Neural cell (in vitro differentiated cells): ENCODE measurements around the gene CMTM6. TPM values are rescaled to one million over a fixed set of nuclear protein-coding genes. Genes with fewer than 3 reads are reported as not detected.

ENCODE experiments used
- H2AFZ ChIP-seq: fragments of 200-600, 300-800 bp; sonication (generic), shearing (Covaris generic); 2 replicates; pipeline ENCODE4 v1.6.0; 2014; ENCODE audit warnings: low read depth, mild to moderate bottlenecking, antibody characterized with exemption, low read length, moderate library complexity
- H3F3A ChIP-seq: fragments of 200-600 bp; shearing (Covaris generic); 2 replicates; pipeline ENCODE4 v1.6.1; 2016; ENCODE audit warnings: mild to moderate bottlenecking, moderate library complexity, mixed read lengths, antibody characterized with exemption, low read length; ENCODE audit not compliant: insufficient read depth, poor library complexity, severe bottlenecking
- H3K27ac ChIP-seq: fragments of 200-600, 300-800 bp; sonication (generic), shearing (Covaris generic); 2 replicates; pipeline ENCODE4 v1.5.1; 2014; ENCODE audit warnings: mild to moderate bottlenecking, low read length, moderate library complexity
- H3K27me3 ChIP-seq: fragments of 300-800, 200-600 bp; sonication (generic), shearing (Covaris generic); 2 replicates; pipeline ENCODE4 v1.6.0; 2014; ENCODE audit warnings: mild to moderate bottlenecking, low read depth, low read length, moderate library complexity; ENCODE audit not compliant: insufficient read depth
- H3K36me3 ChIP-seq: fragments of 300-800, 200-600 bp; sonication (generic), shearing (Covaris generic); 2 replicates; pipeline ENCODE4 v1.5.1; 2014; ENCODE audit warnings: mild to moderate bottlenecking, antibody characterized with exemption, low read length, moderate library complexity; ENCODE audit not compliant: insufficient read depth
- H3K4me2 ChIP-seq: fragments of 300-800, 200-600 bp; sonication (generic), shearing (Covaris generic); 2 replicates; pipeline ENCODE4 v1.6.0; 2014; ENCODE audit warnings: mild to moderate bottlenecking, low read length
- H3K4me3 ChIP-seq: fragments of 300-800, 200-600 bp; sonication (generic), shearing (Covaris generic); 2 replicates; pipeline ENCODE4 v1.5.1; 2014; ENCODE audit warnings: mild to moderate bottlenecking, low read length, moderate library complexity
- H3K79me2 ChIP-seq: fragments of 200-600 bp; shearing (Covaris generic); replicated peaks from 2 replicates; pipeline ENCODE4 v1.6.0; 2014; ENCODE audit warnings: mild to moderate bottlenecking, low read length, moderate library complexity; ENCODE audit not compliant: insufficient read depth
- H3K9ac ChIP-seq: fragments of 300-800, 200-600 bp; sonication (generic), shearing (Covaris generic); 2 replicates; pipeline ENCODE4 v1.6.1; 2016; ENCODE audit warnings: mild to moderate bottlenecking, low read length, mixed read lengths
- H3K9me2 ChIP-seq: fragments of 200-600 bp; shearing (Covaris generic); 2 replicates; pipeline ENCODE4 v1.6.1; 2016; ENCODE audit warnings: mild to moderate bottlenecking, low read length, mixed read lengths; ENCODE audit not compliant: insufficient read depth
- H3K9me3 ChIP-seq: fragments of 200-600, 300-800 bp; sonication (generic), shearing (Covaris generic); 2 replicates; pipeline ENCODE4 v1.6.1; 2016; ENCODE audit warnings: mild to moderate bottlenecking, mixed run types, low read length, moderate library complexity, mixed read lengths
- H4K20me1 ChIP-seq: fragments of 200-600 bp; shearing (Covaris generic); 2 replicates; pipeline ENCODE4 v1.6.1; 2016; ENCODE audit warnings: mild to moderate bottlenecking, mixed run types; ENCODE audit not compliant: insufficient read depth
- CTCF ChIP-seq: fragments of 450-650 bp; IDR thresholded peaks from 2 replicates; pipeline ENCODE4 v1.5.1; 2014; ENCODE audit warnings: antibody characterized with exemption, mild to moderate bottlenecking, moderate library complexity; ENCODE audit not compliant: poor library complexity, severe bottlenecking
- EP300 ChIP-seq: fragments of 450-650 bp; conservative IDR thresholded peaks from 2 replicates; pipeline ENCODE4 v1.6.1; 2014; ENCODE audit warnings: antibody characterized with exemption, mild to moderate bottlenecking, moderate library complexity; ENCODE audit not compliant: poor library complexity, severe bottlenecking
- EZH2 ChIP-seq: fragments of 200-600, 300-800 bp; shearing (Covaris generic), sonication (generic); IDR thresholded peaks from 2 replicates; pipeline ENCODE4 v1.6.1; 2014; ENCODE audit warnings: antibody characterized with exemption, low read length, borderline replicate concordance, mild to moderate bottlenecking; ENCODE audit not compliant: insufficient read depth, poor library complexity, severe bottlenecking
- MXI1 ChIP-seq: fragments of 450-650 bp; conservative IDR thresholded peaks from 2 replicates; pipeline ENCODE4 v1.6.1; 2014; ENCODE audit warnings: antibody characterized with exemption, mild to moderate bottlenecking; ENCODE audit not compliant: poor library complexity, severe bottlenecking
- POLR2AphosphoS5 ChIP-seq: IDR thresholded peaks from 2 replicates; pipeline ENCODE4 v1.6.1; 2012
- RAD21 ChIP-seq: fragments of 450-650 bp; conservative IDR thresholded peaks from 2 replicates; pipeline ENCODE4 v1.6.1; 2014; ENCODE audit warnings: antibody characterized with exemption, mild to moderate bottlenecking, moderate library complexity
- REST ChIP-seq: IDR thresholded peaks from 2 replicates; pipeline ENCODE4 v1.6.1; 2012; ENCODE audit warnings: borderline replicate concordance
- SMC3 ChIP-seq: fragments of 450-650 bp; conservative IDR thresholded peaks from 2 replicates; pipeline ENCODE4 v1.6.1; 2014; ENCODE audit warnings: antibody characterized with exemption, mild to moderate bottlenecking, moderate library complexity; ENCODE audit not compliant: poor library complexity
- TAF1 ChIP-seq: IDR thresholded peaks from 2 replicates; pipeline ENCODE4 v1.6.1; 2012; ENCODE audit warnings: low read depth
- polyA plus RNA-seq: library from polyadenylated mRNA; depleted of rRNA; stranded (reverse); fragments of >200 nt; gene quantifications from 2 replicates; pipeline ENCODE4 v1.2.3, GENCODE V29; 2014

CMTM6 gene
- polyA plus RNA-seq, 1 donor from 2014 or later, result 12.8 TPM

GRCh38 chr3:32487781-32488473 is 14.7 kb downstream of the CMTM6 start:
- Histone ChIP-seq H3F3A (no peaks in the 10 kb centered on the region), H4K20me1 (no peaks in the 10 kb centered on the region), H3K27me3 (no peaks in the 10 kb centered on the region), H3K9me3 (no peaks in the 10 kb centered on the region), H3K9me2 (no peaks in the 10 kb centered on the region), H3K9ac (no peak overlapping the region), H3K4me2 (no peak overlapping the region), H3K36me3 (no peaks in the 10 kb centered on the region), H3K27ac (no peak overlapping the region), H2AFZ (no peak overlapping the region), H3K79me2 (peaks cover 4% of the 10 kb centered on the region), H3K4me3 (no peak overlapping the region)
- TF ChIP-seq REST (no peak), POLR2AphosphoS5 (no peak)

GRCh38 chr3:32484436-32484835 is 18.2 kb downstream of the CMTM6 start:
- Histone ChIP-seq H3K27me3 (no peaks in the 10 kb centered on the region), H4K20me1 (no peaks in the 10 kb centered on the region), H3F3A (no peaks in the 10 kb centered on the region), H3K27ac (no peak overlapping the region), H3K9me2 (no peaks in the 10 kb centered on the region), H3K4me3 (no peak overlapping the region), H3K79me2 (no peaks in the 10 kb centered on the region), H2AFZ (no peak overlapping the region), H3K9ac (no peak overlapping the region), H3K36me3 (no peaks in the 10 kb centered on the region), H3K4me2 (no peak overlapping the region), H3K9me3 (no peaks in the 10 kb centered on the region)
- TF ChIP-seq CTCF, result no peak
- no peak for TF ChIP-seq REST
- TF ChIP-seq MXI1, result no peak
- no peak for TF ChIP-seq TAF1
- no peak for TF ChIP-seq RAD21
- no peak for TF ChIP-seq EZH2
- TF ChIP-seq POLR2AphosphoS5, result no peak
- TF ChIP-seq EP300, result no peak
- no peak for TF ChIP-seq SMC3
